Upper lobe of left lung (tissue), 4 donors: ENCODE data around the gene PLEKHG4.

Experiments used
- CTCF ChIP-seq, 6 experiments: fragments of 450-650 bp in 4 of 6; fragments of 200-600 bp in 2 of 6; sonication (generic) in 2 of 6; IDR thresholded peaks; one replicate each; pipeline ENCODE4 v1.5.1; 2016 to 2019; ENCODE audit warnings: antibody characterized with exemption in 6 of 6
- EP300 ChIP-seq, 4 donors: sonication (generic); formaldehyde crosslinking; IDR thresholded peaks; one replicate each; pipeline ENCODE4 v1.5.1; 2017; ENCODE audit warnings: antibody characterized with exemption in 4 of 4, control low read depth in 2 of 4
- POLR2A ChIP-seq, 4 donors: fragments of 450-650 bp; IDR thresholded peaks; one replicate each; pipeline ENCODE4 v1.5.1; 2016 to 2017; ENCODE audit warnings: antibody characterized with exemption in 4 of 4, mild to moderate bottlenecking in 2 of 4
- POLR2AphosphoS5 ChIP-seq, 2 donors: sonication (generic); formaldehyde crosslinking; IDR thresholded peaks; one replicate each; pipeline ENCODE4 v1.5.1; 2017; ENCODE audit warnings: antibody characterized with exemption in 2 of 2

GRCh38 chr16:67302076-67302475 lies 22.7 kb downstream of the PLEKHG4 start:
- no peak for TF ChIP-seq CTCF (IDR thresholded peaks at IDR 0.05)
- TF ChIP-seq POLR2AphosphoS5 (IDR thresholded peaks at IDR 0.05), result no peak
- TF ChIP-seq POLR2A (IDR thresholded peaks at IDR 0.05), result no peak
- no peak for TF ChIP-seq EP300 (IDR thresholded peaks at IDR 0.05)
